Activated T-cell treated with anti-CD3 and anti-CD28 coated beads for 48 hours (primary cell): ENCODE results near the gene MOCS1.

ENCODE experiments used
- DNase-seq: peaks from one replicate; pipeline ENCODE4 v3.0.0-alpha.2; 2020; ENCODE audit warnings: low read depth

Gene MOCS1

GRCh38 chr6:39948199-39948791, 14.0 kb upstream of the MOCS1 start:
- no peak for DNase-seq

GRCh38 chr6:39947611-39948068, 13.4 kb upstream of the MOCS1 start:
- no peak for DNase-seq

GRCh38 chr6:39945626-39946025, 11.4 kb upstream of the MOCS1 start:
- no peak for DNase-seq

GRCh38 chr6:39942903-39943580, 8.8 kb upstream of the MOCS1 start:
- no peak for DNase-seq

GRCh38 chr6:39941820-39942219, 7.6 kb upstream of the MOCS1 start:
- no peak for DNase-seq

- no peak for DNase-seq
Observed at GRCh38 chr6:39941138-39941537, 6.9 kb upstream of the MOCS1 start.

- no peak for DNase-seq
Observed at GRCh38 chr6:39938773-39939654, 4.8 kb upstream of the MOCS1 start.

GRCh38 chr6:39937686-39938333, 3.5 kb upstream of the MOCS1 start:
- DNase-seq = no peak

- DNase-seq = no peak
Observed at GRCh38 chr6:39936857-39937256, 2.6 kb upstream of the MOCS1 start.

GRCh38 chr6:39935241-39935640, 979 bp upstream of the MOCS1 start:
- no peak for DNase-seq

- no peak for DNase-seq
Observed at GRCh38 chr6:39933669-39934130, 562 bp downstream of the MOCS1 start.

GRCh38 chr6:39932386-39932910, 1.8 kb downstream of the MOCS1 start:
- no peak for DNase-seq

GRCh38 chr6:39931607-39932006, 2.7 kb downstream of the MOCS1 start:
- no peak for DNase-seq

- DNase-seq = no peak
Observed at GRCh38 chr6:39930540-39930939, 3.7 kb downstream of the MOCS1 start.

- DNase-seq = no peak
Observed at GRCh38 chr6:39929733-39930461, 4.4 kb downstream of the MOCS1 start.

- no peak for DNase-seq
Observed at GRCh38 chr6:39929039-39929732, 5.1 kb downstream of the MOCS1 start.

- DNase-seq = no peak
Observed at GRCh38 chr6:39927159-39927558, 7.1 kb downstream of the MOCS1 start.

- DNase-seq = no peak
Observed at GRCh38 chr6:39926668-39927067, 7.6 kb downstream of the MOCS1 start.

- DNase-seq = no peak
Observed at GRCh38 chr6:39925931-39926290, 8.4 kb downstream of the MOCS1 start.

GRCh38 chr6:39925191-39925930, 8.9 kb downstream of the MOCS1 start:
- DNase-seq = no peak
